OCI-LY3 (cell line): ENCODE results near the gene SNRPD1.
"Not testable (repeated sequence)": the region's sequence is repeated elsewhere in the genome, so short reads cannot be mapped to it uniquely, and the experiment has no call there.

Experiments used
- H2AFZ ChIP-seq: fragments of 200-600, 300-600 bp; shearing (Covaris generic); 2 replicates; pipeline ENCODE4 v1.6.0; 2014; ENCODE audit warnings: antibody characterized with exemption, low read depth, low read length
- H3K27ac ChIP-seq: fragments of 200-600, 300-600 bp; sonication (generic); 2 replicates; pipeline ENCODE4 v1.5.1; 2014; ENCODE audit warnings: mild to moderate bottlenecking, low read length, moderate library complexity, mixed read lengths
- H3K27me3 ChIP-seq: fragments of 200-600, 300-600 bp; sonication (generic); 2 replicates; pipeline ENCODE4 v1.6.1; 2014; ENCODE audit warnings: low read depth, low read length, mixed read lengths
- H3K36me3 ChIP-seq: fragments of 200-600, 300-600 bp; sonication (generic); replicated peaks from 2 replicates; pipeline ENCODE3; 2014; ENCODE audit warnings: low read depth, low read length, mixed read lengths
- H3K4me1 ChIP-seq: fragments of 300-600, 200-600 bp; sonication (generic); 2 replicates; pipeline ENCODE4 v1.6.1; 2014; ENCODE audit warnings: low read length, mixed read lengths
- H3K4me2 ChIP-seq: fragments of 200-600, 300-600 bp; sonication (generic); 2 replicates; pipeline ENCODE4 v1.6.1; 2014; ENCODE audit warnings: low read length, mixed read lengths
- H3K4me3 ChIP-seq: fragments of 300-600, 200-600 bp; sonication (generic); 2 replicates; pipeline ENCODE4 v1.5.1; 2014; ENCODE audit warnings: antibody characterized with exemption, mild to moderate bottlenecking, low read length, moderate library complexity
- H3K79me2 ChIP-seq: fragments of 300-600, 200-600 bp; shearing (Covaris generic); 2 replicates; pipeline ENCODE4 v1.6.1; 2014; ENCODE audit warnings: mild to moderate bottlenecking, low read length, mixed read lengths
- H3K9ac ChIP-seq: fragments of 300-600, 200-600 bp; shearing (Covaris generic); 2 replicates; pipeline ENCODE4 v1.6.0; 2014; ENCODE audit warnings: mild to moderate bottlenecking, low read length, moderate library complexity
- H3K9me3 ChIP-seq: fragments of 200-600, 300-600 bp; shearing (Covaris generic); 2 replicates; pipeline ENCODE4 v1.6.1; 2014; ENCODE audit warnings: low read length, mixed read lengths; ENCODE audit not compliant: insufficient read depth
- H4K20me1 ChIP-seq: fragments of 200-600, 300-600 bp; sonication (generic); 2 replicates; pipeline ENCODE4 v1.6.1; 2016; ENCODE audit warnings: low read length, mixed read lengths; ENCODE audit not compliant: insufficient read depth
- CTCF ChIP-seq: fragments of 200-600, 300-600 bp; sonication (generic); IDR thresholded peaks from 2 replicates; pipeline ENCODE4 v1.5.1; 2014; ENCODE audit warnings: antibody characterized with exemption, low read length, low read depth
- EZH2phosphoT487 ChIP-seq: fragments of 200-600 bp; shearing (Covaris generic); IDR thresholded peaks from 2 replicates; pipeline ENCODE4 v1.6.1; 2018; ENCODE audit warnings: antibody characterized with exemption, mixed run types, low read depth

Gene SNRPD1

DNA sequence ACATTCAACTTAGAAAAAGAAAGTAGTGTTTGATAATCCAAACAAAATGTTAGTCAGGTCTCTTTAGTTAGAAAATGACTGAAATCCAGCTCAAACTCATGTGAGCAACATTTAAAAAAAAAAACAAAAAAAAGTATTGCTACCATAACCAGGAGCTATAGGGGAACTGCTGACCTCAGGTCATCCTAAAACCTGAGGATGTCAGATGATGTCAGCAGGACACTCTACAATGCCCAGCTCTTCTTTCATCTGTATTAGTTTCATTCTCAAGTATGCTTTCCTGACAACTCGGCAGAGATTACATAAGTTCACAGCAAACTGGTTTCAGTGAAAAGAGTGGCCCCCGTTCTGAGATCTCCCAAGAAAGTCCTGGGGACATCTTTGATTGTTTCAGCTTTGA, 7.4 kb upstream of the SNRPD1 start:
- H4K20me1 ChIP-seq = no peaks in the 10 kb centered on the region
- no peaks in the 10 kb centered on the region for H3K9me3 ChIP-seq
- H3K4me1 ChIP-seq = peaks cover 28% of the 10 kb centered on the region
- H3K27ac ChIP-seq = no peak overlapping the region
- H3K79me2 ChIP-seq = peaks cover 11% of the 10 kb centered on the region
- no peak overlapping the region for H3K9ac ChIP-seq
- TF ChIP-seq EZH2phosphoT487 (no peak), CTCF (no peak)
- H3K4me2 ChIP-seq = peak overlapping the region; percentile 47
- no peaks in the 10 kb centered on the region for H3K36me3 ChIP-seq
- peak overlapping the region; percentile 44 for H2AFZ ChIP-seq
- no peaks in the 10 kb centered on the region for H3K27me3 ChIP-seq
- peak overlapping the region; percentile 21; the same call in 1 of the 2 replicates for H3K4me3 ChIP-seq

GRCh38 chr18:21605213-21605612, 6.9 kb upstream of the SNRPD1 start:
- H3K4me2 ChIP-seq = peak overlapping the region; percentile 47

DNA sequence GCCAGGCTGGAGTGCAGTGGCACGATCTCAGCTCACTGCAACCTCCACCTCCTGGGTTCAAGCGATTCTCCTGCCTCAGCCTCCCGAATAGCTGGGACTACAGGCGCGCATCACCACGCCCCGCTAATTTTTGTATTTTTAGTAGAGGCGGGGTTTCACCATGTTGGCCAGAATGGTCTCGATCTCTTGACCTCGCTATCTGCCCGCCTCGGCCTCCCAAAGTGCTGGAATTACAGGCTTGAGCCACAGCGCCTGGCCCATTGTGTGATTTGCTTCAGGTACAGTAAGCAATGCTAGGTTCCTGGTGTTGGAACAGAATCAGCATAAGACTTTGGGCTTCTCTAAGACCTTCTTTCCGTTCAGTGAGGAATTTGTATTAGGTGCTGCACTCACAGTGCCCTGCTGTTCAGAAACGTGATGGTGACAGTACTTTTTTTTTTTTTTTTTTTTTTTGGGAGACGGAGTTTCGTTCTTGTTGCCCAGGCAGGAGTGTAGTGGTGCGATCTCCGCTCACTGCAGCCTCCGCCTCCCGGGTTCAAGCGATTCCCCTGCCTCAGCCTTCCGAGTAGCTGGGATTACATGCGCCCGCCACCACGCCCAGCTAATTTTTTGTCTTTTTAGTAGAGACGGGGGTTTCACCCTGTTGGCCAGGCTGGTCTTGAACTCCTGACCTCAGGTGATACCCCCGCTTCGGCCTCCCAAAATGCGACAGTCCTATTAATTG, 551 bp upstream of the SNRPD1 start:
- peak overlapping the region; percentile 95 for H3K9ac ChIP-seq
- not testable (repeated sequence) for H3K9me3 ChIP-seq, H3K27me3 ChIP-seq
- peaks cover 47% of the 10 kb centered on the region for H3K79me2 ChIP-seq
- 0 out of 2 replicates have a peak overlapping the region, but pooled peaks have one; percentile 35 for H3K27ac ChIP-seq
- H4K20me1 ChIP-seq = peaks cover 13% of the 10 kb centered on the region
- H3K4me1 ChIP-seq = peaks cover 15% of the 10 kb centered on the region
- H3K36me3 ChIP-seq = peaks cover 13% of the 10 kb centered on the region
- peak overlapping the region; percentile 58 for H3K4me2 ChIP-seq
- peak overlapping the region; percentile 47; the same call in 1 of the 2 replicates for H2AFZ ChIP-seq
- H3K4me3 ChIP-seq = peak overlapping the region; percentile 88

More at GRCh38 chr18:21605213-21605612, 6.9 kb upstream of the SNRPD1 start:
- TF ChIP-seq CTCF = no peak
- no peak for TF ChIP-seq EZH2phosphoT487
- no peaks in the 10 kb centered on the region for H4K20me1 ChIP-seq
- H3K4me1 ChIP-seq = peaks cover 28% of the 10 kb centered on the region
- no peak overlapping the region for H3K9ac ChIP-seq
- H3K79me2 ChIP-seq = peaks cover 6% of the 10 kb centered on the region; the same call in 1 of the 2 replicates
- no peak overlapping the region for H3K27ac ChIP-seq
- H3K36me3 ChIP-seq = no peaks in the 10 kb centered on the region
- H2AFZ ChIP-seq = peak overlapping the region; percentile 44; the same call in 1 of the 2 replicates
- no peaks in the 10 kb centered on the region for H3K9me3 ChIP-seq
- H3K4me3 ChIP-seq = no peak overlapping the region; the same call in 1 of the 2 replicates
- H3K27me3 ChIP-seq = no peaks in the 10 kb centered on the region

DNA sequence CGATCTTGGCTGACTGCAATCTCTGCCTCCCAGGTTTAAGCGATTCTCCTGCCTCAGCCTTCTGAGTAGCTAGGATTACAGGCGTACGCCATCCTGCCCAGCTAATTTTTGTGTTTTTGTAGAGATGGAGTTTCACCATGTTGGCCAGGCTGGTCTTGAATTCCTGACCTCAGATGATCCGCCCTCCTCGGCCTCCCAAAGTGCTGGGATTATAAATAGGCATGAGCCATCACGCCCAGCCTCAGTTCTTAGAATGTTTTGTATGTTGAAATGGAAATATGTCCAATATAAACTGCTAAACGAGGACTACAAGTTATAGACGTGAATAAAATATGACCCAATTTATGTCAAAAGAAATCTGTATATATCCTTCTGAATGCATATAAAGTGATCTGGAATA, 9.5 kb downstream of the SNRPD1 start:
- H2AFZ ChIP-seq, H3K4me3 ChIP-seq, H3K9me3 ChIP-seq, H3K9ac ChIP-seq, H3K27me3 ChIP-seq, H3K4me1 ChIP-seq, H3K27ac ChIP-seq, H3K4me2 ChIP-seq: not testable (repeated sequence)
- H3K36me3 ChIP-seq = peaks cover 65% of the 10 kb centered on the region
- peaks cover 52% of the 10 kb centered on the region for H4K20me1 ChIP-seq
- peaks cover 99% of the 10 kb centered on the region for H3K79me2 ChIP-seq

DNA sequence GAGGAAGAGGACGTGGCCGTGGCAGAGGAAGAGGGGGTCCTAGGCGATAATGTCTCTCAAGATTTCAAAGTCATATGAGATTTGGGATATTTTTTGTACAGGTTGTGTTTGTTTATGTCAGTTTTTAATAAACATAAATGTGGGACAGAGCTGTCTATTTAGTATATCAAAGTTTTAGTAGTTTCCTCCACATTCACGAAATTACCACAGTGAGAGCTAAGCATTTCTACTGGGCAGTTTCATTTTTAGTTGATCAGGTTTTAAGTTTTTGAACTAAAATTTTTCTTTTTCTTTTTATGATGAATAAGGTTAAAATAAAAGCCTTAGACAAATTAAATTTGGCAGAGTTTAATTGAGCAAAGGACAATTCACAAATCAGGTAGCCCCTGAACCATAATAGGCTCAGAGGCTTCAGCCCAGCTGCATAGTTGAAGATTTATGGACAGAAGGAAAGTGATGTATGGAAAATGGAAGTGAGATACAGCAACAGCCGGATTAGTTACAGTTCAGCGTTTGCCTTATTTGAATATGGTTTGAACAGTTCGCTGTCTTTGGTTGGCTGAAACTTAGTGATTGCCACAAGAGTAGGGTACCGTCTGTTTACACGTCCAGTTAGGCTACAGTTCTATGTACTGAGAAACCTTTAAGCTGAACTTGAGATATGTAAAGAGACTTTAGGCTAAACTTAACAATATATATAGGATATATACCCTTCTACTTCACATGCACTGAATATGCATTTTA, 17.1 kb downstream of the SNRPD1 start:
- H4K20me1 ChIP-seq = peaks cover 28% of the 10 kb centered on the region
- no peaks in the 10 kb centered on the region for H3K27me3 ChIP-seq
- no peaks in the 10 kb centered on the region for H3K9me3 ChIP-seq
- no peak overlapping the region for H2AFZ ChIP-seq
- peak overlapping the region; percentile 82 for H3K27ac ChIP-seq
- peaks cover 29% of the 10 kb centered on the region for H3K4me1 ChIP-seq
- TF ChIP-seq EZH2phosphoT487 (no peak), CTCF (no peak)
- H3K4me2 ChIP-seq = peak overlapping the region; percentile 37
- H3K9ac ChIP-seq = peak overlapping the region; percentile 20
- peaks cover 61% of the 10 kb centered on the region for H3K79me2 ChIP-seq
- peaks cover 43% of the 10 kb centered on the region for H3K36me3 ChIP-seq
- peak overlapping the region; percentile 51 for H3K4me3 ChIP-seq
